Measurements from ENCODE around the gene NECAB2. TPM values are rescaled to one million over a fixed set of nuclear protein-coding genes. Genes with fewer than 3 reads are reported as not detected.

NECAB2 gene
- total and polyA plus RNA-seq, 2 experiments from 2014 or later, result 1.6 to 5.1 TPM

DNA sequence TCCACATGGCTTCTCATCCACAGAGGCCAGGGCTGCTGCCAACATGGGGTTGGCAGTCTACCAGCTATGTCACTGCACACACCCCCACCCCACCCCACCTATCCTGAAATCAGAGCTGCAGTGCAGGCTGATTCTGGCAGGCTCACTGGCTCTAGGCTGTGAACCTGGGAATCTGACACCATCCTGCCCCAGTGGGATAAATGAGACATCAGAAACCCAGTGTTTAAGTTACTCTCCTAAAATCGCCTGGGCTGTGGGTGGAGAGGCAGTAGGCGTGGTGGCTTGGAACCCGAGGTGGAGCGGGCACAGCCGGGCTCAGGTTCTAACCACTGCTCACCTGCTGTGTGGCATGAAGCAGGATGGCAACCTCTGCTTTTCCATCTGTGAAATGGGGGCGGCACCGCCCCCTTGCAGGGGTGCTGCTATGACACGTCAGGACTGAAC lies 69.0 kb downstream of the NECAB2 start:
- H3K9me3 Mint-ChIP-seq, result peaks cover 2% of the 10 kb centered on the region; the same call in 2 of the 3 replicates
- H3K27ac Mint-ChIP-seq, result no peak overlapping the region
- peaks cover 3% of the 10 kb centered on the region; the same call in 2 of the 3 replicates for H3K4me1 Mint-ChIP-seq

More for the DNA sequence above, 69.0 kb downstream of the NECAB2 start:
- Histone ChIP-seq H3K27me3 (ENCODE audit: insufficient read depth) (no peaks in the 10 kb centered on the region), H3K79me2 (replicated peaks; ENCODE audit: insufficient read depth) (no peaks in the 10 kb centered on the region), H3K27ac (ENCODE audit: low read depth) (no peak overlapping the region), H3K9me2 (ENCODE audit: insufficient read depth) (no peaks in the 10 kb centered on the region), H4K20me1 (replicated peaks; ENCODE audit: insufficient read depth) (no peaks in the 10 kb centered on the region), H3K4me2 (no peak overlapping the region), H3K4me3 (no peak overlapping the region), H3K4me1 (ENCODE audit: insufficient read depth) (no peaks in the 10 kb centered on the region), H3F3A (replicated peaks; ENCODE audit: low read depth) (no peaks in the 10 kb centered on the region), H2AFZ (no peak overlapping the region), H3K36me3 (ENCODE audit: insufficient read depth) (no peaks in the 10 kb centered on the region)
- TF ChIP-seq, protein P1, sequence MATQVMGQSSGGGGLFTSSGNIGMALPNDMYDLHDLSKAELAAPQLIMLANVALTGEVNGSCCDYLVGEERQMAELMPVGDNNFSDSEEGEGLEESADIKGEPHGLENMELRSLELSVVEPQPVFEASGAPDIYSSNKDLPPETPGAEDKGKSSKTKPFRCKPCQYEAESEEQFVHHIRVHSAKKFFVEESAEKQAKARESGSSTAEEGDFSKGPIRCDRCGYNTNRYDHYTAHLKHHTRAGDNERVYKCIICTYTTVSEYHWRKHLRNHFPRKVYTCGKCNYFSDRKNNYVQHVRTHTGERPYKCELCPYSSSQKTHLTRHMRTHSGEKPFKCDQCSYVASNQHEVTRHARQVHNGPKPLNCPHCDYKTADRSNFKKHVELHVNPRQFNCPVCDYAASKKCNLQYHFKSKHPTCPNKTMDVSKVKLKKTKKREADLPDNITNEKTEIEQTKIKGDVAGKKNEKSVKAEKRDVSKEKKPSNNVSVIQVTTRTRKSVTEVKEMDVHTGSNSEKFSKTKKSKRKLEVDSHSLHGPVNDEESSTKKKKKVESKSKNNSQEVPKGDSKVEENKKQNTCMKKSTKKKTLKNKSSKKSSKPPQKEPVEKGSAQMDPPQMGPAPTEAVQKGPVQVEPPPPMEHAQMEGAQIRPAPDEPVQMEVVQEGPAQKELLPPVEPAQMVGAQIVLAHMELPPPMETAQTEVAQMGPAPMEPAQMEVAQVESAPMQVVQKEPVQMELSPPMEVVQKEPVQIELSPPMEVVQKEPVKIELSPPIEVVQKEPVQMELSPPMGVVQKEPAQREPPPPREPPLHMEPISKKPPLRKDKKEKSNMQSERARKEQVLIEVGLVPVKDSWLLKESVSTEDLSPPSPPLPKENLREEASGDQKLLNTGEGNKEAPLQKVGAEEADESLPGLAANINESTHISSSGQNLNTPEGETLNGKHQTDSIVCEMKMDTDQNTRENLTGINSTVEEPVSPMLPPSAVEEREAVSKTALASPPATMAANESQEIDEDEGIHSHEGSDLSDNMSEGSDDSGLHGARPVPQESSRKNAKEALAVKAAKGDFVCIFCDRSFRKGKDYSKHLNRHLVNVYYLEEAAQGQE (IDR thresholded peaks at IDR 0.05; ENCODE audit: unreplicated experiment), result no peak
- TF ChIP-seq, protein P2, sequence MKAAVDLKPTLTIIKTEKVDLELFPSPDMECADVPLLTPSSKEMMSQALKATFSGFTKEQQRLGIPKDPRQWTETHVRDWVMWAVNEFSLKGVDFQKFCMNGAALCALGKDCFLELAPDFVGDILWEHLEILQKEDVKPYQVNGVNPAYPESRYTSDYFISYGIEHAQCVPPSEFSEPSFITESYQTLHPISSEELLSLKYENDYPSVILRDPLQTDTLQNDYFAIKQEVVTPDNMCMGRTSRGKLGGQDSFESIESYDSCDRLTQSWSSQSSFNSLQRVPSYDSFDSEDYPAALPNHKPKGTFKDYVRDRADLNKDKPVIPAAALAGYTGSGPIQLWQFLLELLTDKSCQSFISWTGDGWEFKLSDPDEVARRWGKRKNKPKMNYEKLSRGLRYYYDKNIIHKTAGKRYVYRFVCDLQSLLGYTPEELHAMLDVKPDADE (IDR thresholded peaks at IDR 0.05), result no peak
- TF ChIP-seq, protein P3, sequence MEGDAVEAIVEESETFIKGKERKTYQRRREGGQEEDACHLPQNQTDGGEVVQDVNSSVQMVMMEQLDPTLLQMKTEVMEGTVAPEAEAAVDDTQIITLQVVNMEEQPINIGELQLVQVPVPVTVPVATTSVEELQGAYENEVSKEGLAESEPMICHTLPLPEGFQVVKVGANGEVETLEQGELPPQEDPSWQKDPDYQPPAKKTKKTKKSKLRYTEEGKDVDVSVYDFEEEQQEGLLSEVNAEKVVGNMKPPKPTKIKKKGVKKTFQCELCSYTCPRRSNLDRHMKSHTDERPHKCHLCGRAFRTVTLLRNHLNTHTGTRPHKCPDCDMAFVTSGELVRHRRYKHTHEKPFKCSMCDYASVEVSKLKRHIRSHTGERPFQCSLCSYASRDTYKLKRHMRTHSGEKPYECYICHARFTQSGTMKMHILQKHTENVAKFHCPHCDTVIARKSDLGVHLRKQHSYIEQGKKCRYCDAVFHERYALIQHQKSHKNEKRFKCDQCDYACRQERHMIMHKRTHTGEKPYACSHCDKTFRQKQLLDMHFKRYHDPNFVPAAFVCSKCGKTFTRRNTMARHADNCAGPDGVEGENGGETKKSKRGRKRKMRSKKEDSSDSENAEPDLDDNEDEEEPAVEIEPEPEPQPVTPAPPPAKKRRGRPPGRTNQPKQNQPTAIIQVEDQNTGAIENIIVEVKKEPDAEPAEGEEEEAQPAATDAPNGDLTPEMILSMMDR (conservative IDR thresholded peaks at IDR 0.05; ENCODE audit: low read depth in 2 of 2), result no peak
- TF ChIP-seq STAT1 (IDR thresholded peaks at IDR 0.05; ENCODE audit: unreplicated experiment) (no peak), EZH2 (IDR thresholded peaks at IDR 0.05; ENCODE audit: low read depth, unreplicated experiment) (no peak), JUNB (IDR thresholded peaks at IDR 0.05; ENCODE audit: unreplicated experiment) (no peak), POLR2AphosphoS5 (IDR thresholded peaks at IDR 0.05; ENCODE audit: low read depth) (no peak), EZH2phosphoT487 (IDR thresholded peaks at IDR 0.05; ENCODE audit: unreplicated experiment) (no peak), CREB1 (CRISPR knock-in tag; IDR thresholded peaks at IDR 0.05; ENCODE audit: low read depth) (no peak), NANOG (IDR thresholded peaks at IDR 0.05; ENCODE audit: borderline replicate concordance) (no peak)
- TF ChIP-seq, protein P4, sequence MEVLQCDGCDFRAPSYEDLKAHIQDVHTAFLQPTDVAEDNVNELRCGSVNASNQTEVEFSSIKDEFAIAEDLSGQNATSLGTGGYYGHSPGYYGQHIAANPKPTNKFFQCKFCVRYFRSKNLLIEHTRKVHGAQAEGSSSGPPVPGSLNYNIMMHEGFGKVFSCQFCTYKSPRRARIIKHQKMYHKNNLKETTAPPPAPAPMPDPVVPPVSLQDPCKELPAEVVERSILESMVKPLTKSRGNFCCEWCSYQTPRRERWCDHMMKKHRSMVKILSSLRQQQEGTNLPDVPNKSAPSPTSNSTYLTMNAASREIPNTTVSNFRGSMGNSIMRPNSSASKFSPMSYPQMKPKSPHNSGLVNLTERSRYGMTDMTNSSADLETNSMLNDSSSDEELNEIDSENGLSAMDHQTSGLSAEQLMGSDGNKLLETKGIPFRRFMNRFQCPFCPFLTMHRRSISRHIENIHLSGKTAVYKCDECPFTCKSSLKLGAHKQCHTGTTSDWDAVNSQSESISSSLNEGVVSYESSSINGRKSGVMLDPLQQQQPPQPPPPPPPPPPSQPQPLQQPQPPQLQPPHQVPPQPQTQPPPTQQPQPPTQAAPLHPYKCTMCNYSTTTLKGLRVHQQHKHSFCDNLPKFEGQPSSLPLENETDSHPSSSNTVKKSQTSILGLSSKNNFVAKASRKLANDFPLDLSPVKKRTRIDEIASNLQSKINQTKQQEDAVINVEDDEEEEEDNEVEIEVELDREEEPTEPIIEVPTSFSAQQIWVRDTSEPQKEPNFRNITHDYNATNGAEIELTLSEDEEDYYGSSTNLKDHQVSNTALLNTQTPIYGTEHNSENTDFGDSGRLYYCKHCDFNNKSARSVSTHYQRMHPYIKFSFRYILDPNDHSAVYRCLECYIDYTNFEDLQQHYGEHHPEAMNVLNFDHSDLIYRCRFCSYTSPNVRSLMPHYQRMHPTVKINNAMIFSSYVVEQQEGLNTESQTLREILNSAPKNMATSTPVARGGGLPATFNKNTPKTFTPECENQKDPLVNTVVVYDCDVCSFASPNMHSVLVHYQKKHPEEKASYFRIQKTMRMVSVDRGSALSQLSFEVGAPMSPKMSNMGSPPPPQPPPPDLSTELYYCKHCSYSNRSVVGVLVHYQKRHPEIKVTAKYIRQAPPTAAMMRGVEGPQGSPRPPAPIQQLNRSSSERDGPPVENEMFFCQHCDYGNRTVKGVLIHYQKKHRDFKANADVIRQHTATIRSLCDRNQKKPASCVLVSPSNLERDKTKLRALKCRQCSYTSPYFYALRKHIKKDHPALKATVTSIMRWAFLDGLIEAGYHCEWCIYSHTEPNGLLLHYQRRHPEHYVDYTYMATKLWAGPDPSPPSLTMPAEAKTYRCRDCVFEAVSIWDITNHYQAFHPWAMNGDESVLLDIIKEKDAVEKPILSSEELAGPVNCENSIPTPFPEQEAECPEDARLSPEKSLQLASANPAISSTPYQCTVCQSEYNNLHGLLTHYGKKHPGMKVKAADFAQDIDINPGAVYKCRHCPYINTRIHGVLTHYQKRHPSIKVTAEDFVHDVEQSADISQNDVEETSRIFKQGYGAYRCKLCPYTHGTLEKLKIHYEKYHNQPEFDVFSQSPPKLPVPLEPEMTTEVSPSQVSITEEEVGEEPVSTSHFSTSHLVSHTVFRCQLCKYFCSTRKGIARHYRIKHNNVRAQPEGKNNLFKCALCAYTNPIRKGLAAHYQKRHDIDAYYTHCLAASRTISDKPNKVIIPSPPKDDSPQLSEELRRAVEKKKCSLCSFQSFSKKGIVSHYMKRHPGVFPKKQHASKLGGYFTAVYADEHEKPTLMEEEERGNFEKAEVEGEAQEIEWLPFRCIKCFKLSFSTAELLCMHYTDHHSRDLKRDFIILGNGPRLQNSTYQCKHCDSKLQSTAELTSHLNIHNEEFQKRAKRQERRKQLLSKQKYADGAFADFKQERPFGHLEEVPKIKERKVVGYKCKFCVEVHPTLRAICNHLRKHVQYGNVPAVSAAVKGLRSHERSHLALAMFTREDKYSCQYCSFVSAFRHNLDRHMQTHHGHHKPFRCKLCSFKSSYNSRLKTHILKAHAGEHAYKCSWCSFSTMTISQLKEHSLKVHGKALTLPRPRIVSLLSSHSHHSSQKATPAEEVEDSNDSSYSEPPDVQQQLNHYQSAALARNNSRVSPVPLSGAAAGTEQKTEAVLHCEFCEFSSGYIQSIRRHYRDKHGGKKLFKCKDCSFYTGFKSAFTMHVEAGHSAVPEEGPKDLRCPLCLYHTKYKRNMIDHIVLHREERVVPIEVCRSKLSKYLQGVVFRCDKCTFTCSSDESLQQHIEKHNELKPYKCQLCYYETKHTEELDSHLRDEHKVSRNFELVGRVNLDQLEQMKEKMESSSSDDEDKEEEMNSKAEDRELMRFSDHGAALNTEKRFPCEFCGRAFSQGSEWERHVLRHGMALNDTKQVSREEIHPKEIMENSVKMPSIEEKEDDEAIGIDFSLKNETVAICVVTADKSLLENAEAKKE (CRISPR knock-in tag; IDR thresholded peaks at IDR 0.05), result no peak
- H3K27me3 Mint-ChIP-seq (ENCODE audit: insufficient read depth, low read depth, poor library complexity), result peaks cover 5% of the 10 kb centered on the region
- no peak for ATAC-seq
- H3K36me3 Mint-ChIP-seq (ENCODE audit: low read depth), result no peaks in the 10 kb centered on the region
- no peak for DNase-seq (ENCODE audit: low spot score)
- no peak overlapping the region for H3K4me3 Mint-ChIP-seq

Measured in GM23338 (cell line).